Mononuclear cell (primary cell): ENCODE data around the gene SIGLEC8. TPM values are rescaled to one million over a fixed set of nuclear protein-coding genes. Genes with fewer than 3 reads are reported as not detected.
A peak's percentile ranks its signal among the peaks of the same experiment; 100 is the strongest.
"Not testable (repeated sequence)": the region's sequence is repeated elsewhere in the genome, so short reads cannot be mapped to it uniquely, and the experiment has no call there.

ENCODE experiments used
- H3K27me3 ChIP-seq: 2 replicates; pipeline ENCODE4 v1.6.0; 2011; ENCODE audit warnings: low read length, control low read depth; ENCODE audit not compliant: insufficient read depth
- H3K4me1 ChIP-seq: 2 replicates; pipeline ENCODE4 v1.5.1; 2011; ENCODE audit warnings: mild to moderate bottlenecking, low read length, control low read depth; ENCODE audit not compliant: insufficient read depth
- H3K4me3 ChIP-seq: 2 replicates; pipeline ENCODE4 v1.5.1; 2011; ENCODE audit warnings: mild to moderate bottlenecking, low read length, moderate library complexity
- H3K9me3 ChIP-seq: 2 replicates; pipeline ENCODE4 v1.5.1; 2011; ENCODE audit warnings: low read depth, mild to moderate bottlenecking, control low read depth, low read length
- total RNA-seq: library from RNA; depleted of rRNA; stranded (reverse); fragments of >200 nt; gene quantifications from one replicate; pipeline ENCODE4 v1.2.3, GENCODE V29; 2012

Gene SIGLEC8
- total RNA-seq, 1 donor, result not detected

- peaks cover 46% of the 10 kb centered on the region for H3K4me1 ChIP-seq
- not testable (repeated sequence) for H3K27me3 ChIP-seq, H3K4me3 ChIP-seq, H3K9me3 ChIP-seq
Observed at GRCh38 chr19:51463976-51464581, 5.8 kb upstream of the SIGLEC8 start.

GRCh38 chr19:51462681-51463080 is 4.4 kb upstream of the SIGLEC8 start:
- H3K27me3 ChIP-seq, result peaks cover 3% of the 10 kb centered on the region

GRCh38 chr19:51462276-51462675 is 4.0 kb upstream of the SIGLEC8 start:
- Histone ChIP-seq H3K9me3 (no peaks in the 10 kb centered on the region), H3K4me1 (peaks cover 38% of the 10 kb centered on the region), H3K27me3 (peaks cover 3% of the 10 kb centered on the region), H3K4me3 (no peak overlapping the region)

More at GRCh38 chr19:51462681-51463080, 4.4 kb upstream of the SIGLEC8 start:
- peaks cover 39% of the 10 kb centered on the region for H3K4me1 ChIP-seq
- no peaks in the 10 kb centered on the region for H3K9me3 ChIP-seq
- no peak overlapping the region for H3K4me3 ChIP-seq

GRCh38 chr19:51461723-51462161 is 3.5 kb upstream of the SIGLEC8 start:
- Histone ChIP-seq H3K27me3 (peaks cover 3% of the 10 kb centered on the region), H3K4me1 (peaks cover 38% of the 10 kb centered on the region), H3K9me3 (no peaks in the 10 kb centered on the region), H3K4me3 (no peak overlapping the region)

- H3K9me3 ChIP-seq, result no peaks in the 10 kb centered on the region
- H3K27me3 ChIP-seq, result no peaks in the 10 kb centered on the region
- H3K4me3 ChIP-seq, result no peak overlapping the region
- peaks cover 38% of the 10 kb centered on the region for H3K4me1 ChIP-seq
Observed at GRCh38 chr19:51460164-51460992, 2.1 kb upstream of the SIGLEC8 start.

GRCh38 chr19:51458899-51459505 is 748 bp upstream of the SIGLEC8 start:
- H3K4me1 ChIP-seq, result peaks cover 38% of the 10 kb centered on the region
- H3K4me3 ChIP-seq, result no peak overlapping the region
- no peaks in the 10 kb centered on the region for H3K9me3 ChIP-seq
- H3K27me3 ChIP-seq, result no peaks in the 10 kb centered on the region

- H3K27me3 ChIP-seq, result no peaks in the 10 kb centered on the region
- peaks cover 27% of the 10 kb centered on the region for H3K4me1 ChIP-seq
- no peak overlapping the region for H3K4me3 ChIP-seq
- H3K9me3 ChIP-seq, result no peaks in the 10 kb centered on the region
Observed at GRCh38 chr19:51457351-51458013, 772 bp downstream of the SIGLEC8 start.

- H3K4me1 ChIP-seq, result peaks cover 19% of the 10 kb centered on the region
- H3K9me3 ChIP-seq, result no peaks in the 10 kb centered on the region
- H3K27me3 ChIP-seq, result no peaks in the 10 kb centered on the region
- no peak overlapping the region for H3K4me3 ChIP-seq
Observed at GRCh38 chr19:51456541-51457290, 1.5 kb downstream of the SIGLEC8 start.

GRCh38 chr19:51450730-51451307 is 7.4 kb downstream of the SIGLEC8 start:
- Histone ChIP-seq H3K4me1 (peaks cover 10% of the 10 kb centered on the region), H3K27me3 (no peaks in the 10 kb centered on the region), H3K4me3 (no peak overlapping the region), H3K9me3 (no peaks in the 10 kb centered on the region)

- Histone ChIP-seq H3K27me3 (no peaks in the 10 kb centered on the region), H3K4me3 (no peak overlapping the region), H3K4me1 (peaks cover 10% of the 10 kb centered on the region), H3K9me3 (no peaks in the 10 kb centered on the region)
Observed at GRCh38 chr19:51448411-51449016, 9.7 kb downstream of the SIGLEC8 start.

GRCh38 chr19:51448011-51448410 is 10.2 kb downstream of the SIGLEC8 start:
- no peak overlapping the region for H3K4me3 ChIP-seq

GRCh38 chr19:51447510-51447909 is 10.7 kb downstream of the SIGLEC8 start:
- not testable (repeated sequence) for H3K4me3 ChIP-seq, H3K9me3 ChIP-seq, H3K27me3 ChIP-seq
- H3K4me1 ChIP-seq, result peaks cover 12% of the 10 kb centered on the region

More at GRCh38 chr19:51448011-51448410, 10.2 kb downstream of the SIGLEC8 start:
- no peaks in the 10 kb centered on the region for H3K27me3 ChIP-seq
- peaks cover 10% of the 10 kb centered on the region for H3K4me1 ChIP-seq
- no peaks in the 10 kb centered on the region for H3K9me3 ChIP-seq

- H3K9me3 ChIP-seq, result no peaks in the 10 kb centered on the region
- peak overlapping the region; percentile 1 for H3K4me3 ChIP-seq
Observed at GRCh38 chr19:51441410-51442390, 16.6 kb downstream of the SIGLEC8 start.

More at GRCh38 chr19:51441410-51442390, 16.6 kb downstream of the SIGLEC8 start:
- peaks cover 27% of the 10 kb centered on the region for H3K4me1 ChIP-seq
- H3K27me3 ChIP-seq, result peaks cover 6% of the 10 kb centered on the region
